ENCODE results near the gene HSPA12A.

Gene HSPA12A

GRCh38 chr10:116676633-116677032 lies 65.7 kb downstream of the HSPA12A start:
- no peaks in the 10 kb centered on the region for H3K36me3 ChIP-seq (ENCODE audit: control insufficient read depth, insufficient read depth, low read length)
- H3K9ac ChIP-seq (ENCODE audit: low read depth, low read length): no peak overlapping the region
- no peaks in the 10 kb centered on the region; the same call in 1 of the 2 replicates for H3K27me3 ChIP-seq (ENCODE audit: control insufficient read depth, insufficient read depth, low read length)
- H3K4me3 ChIP-seq (ENCODE audit: low read depth, low read length): no peak overlapping the region
- no peak overlapping the region for H3K27ac ChIP-seq (ENCODE audit: low read depth, low read length)
- no peaks in the 10 kb centered on the region for H3K9me3 ChIP-seq (ENCODE audit: control insufficient read depth, insufficient read depth, low read length)
- H3K4me1 ChIP-seq (ENCODE audit: control insufficient read depth, insufficient read depth, low read length): peaks cover 9% of the 10 kb centered on the region

DNA sequence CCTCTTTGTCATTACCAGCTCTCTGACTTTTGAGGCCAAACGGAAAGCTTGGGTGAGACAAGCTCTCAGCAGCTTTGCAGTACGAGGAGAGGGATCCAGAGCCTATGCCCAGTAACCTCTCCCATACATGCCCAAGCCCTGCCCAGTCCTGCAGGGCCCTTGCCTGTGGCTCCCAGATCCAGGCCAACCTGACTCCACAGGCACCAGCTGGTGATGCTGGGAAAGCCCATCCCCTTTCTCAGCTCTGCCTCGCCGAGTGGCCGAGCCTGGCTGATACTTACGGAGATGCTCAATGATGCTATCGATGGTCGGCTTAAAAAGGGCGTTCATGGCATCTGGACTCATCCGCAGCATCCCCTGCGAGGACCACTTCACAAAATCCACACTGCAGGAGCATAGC lies 66.2 kb downstream of the HSPA12A start:
- no peaks in the 10 kb centered on the region; the same call in 1 of the 2 replicates for H3K27me3 ChIP-seq (ENCODE audit: control insufficient read depth, insufficient read depth, low read length)
- H3K27ac ChIP-seq (ENCODE audit: low read depth, low read length): no peak overlapping the region
- peaks cover 11% of the 10 kb centered on the region for H3K4me1 ChIP-seq (ENCODE audit: control insufficient read depth, insufficient read depth, low read length)
- H3K9me3 ChIP-seq (ENCODE audit: control insufficient read depth, insufficient read depth, low read length): no peaks in the 10 kb centered on the region
- H3K9ac ChIP-seq (ENCODE audit: low read depth, low read length): no peak overlapping the region
- no peak overlapping the region for H3K4me3 ChIP-seq (ENCODE audit: low read depth, low read length)
- no peaks in the 10 kb centered on the region for H3K36me3 ChIP-seq (ENCODE audit: control insufficient read depth, insufficient read depth, low read length)

GRCh38 chr10:116674901-116675423 lies 67.4 kb downstream of the HSPA12A start:
- H3K9me3 ChIP-seq (ENCODE audit: control insufficient read depth, insufficient read depth, low read length): no peaks in the 10 kb centered on the region
- no peak overlapping the region for H3K4me3 ChIP-seq (ENCODE audit: low read depth, low read length)
- no peaks in the 10 kb centered on the region; the same call in 1 of the 2 replicates for H3K27me3 ChIP-seq (ENCODE audit: control insufficient read depth, insufficient read depth, low read length)
- peaks cover 18% of the 10 kb centered on the region for H3K4me1 ChIP-seq (ENCODE audit: control insufficient read depth, insufficient read depth, low read length)
- H3K36me3 ChIP-seq (ENCODE audit: control insufficient read depth, insufficient read depth, low read length): no peaks in the 10 kb centered on the region
- H3K27ac ChIP-seq (ENCODE audit: low read depth, low read length): no peak overlapping the region
- no peak overlapping the region for H3K9ac ChIP-seq (ENCODE audit: low read depth, low read length)

GRCh38 chr10:116673866-116674265 lies 68.5 kb downstream of the HSPA12A start:
- H3K9ac ChIP-seq (ENCODE audit: low read depth, low read length): no peak overlapping the region
- H3K36me3 ChIP-seq (ENCODE audit: control insufficient read depth, insufficient read depth, low read length): no peaks in the 10 kb centered on the region
- H3K27me3 ChIP-seq (ENCODE audit: control insufficient read depth, insufficient read depth, low read length): no peaks in the 10 kb centered on the region; the same call in 1 of the 2 replicates
- H3K4me1 ChIP-seq (ENCODE audit: control insufficient read depth, insufficient read depth, low read length): peaks cover 25% of the 10 kb centered on the region
- no peak overlapping the region for H3K4me3 ChIP-seq (ENCODE audit: low read depth, low read length)
- no peak overlapping the region for H3K27ac ChIP-seq (ENCODE audit: low read depth, low read length)
- H3K9me3 ChIP-seq (ENCODE audit: control insufficient read depth, insufficient read depth, low read length): no peaks in the 10 kb centered on the region

DNA sequence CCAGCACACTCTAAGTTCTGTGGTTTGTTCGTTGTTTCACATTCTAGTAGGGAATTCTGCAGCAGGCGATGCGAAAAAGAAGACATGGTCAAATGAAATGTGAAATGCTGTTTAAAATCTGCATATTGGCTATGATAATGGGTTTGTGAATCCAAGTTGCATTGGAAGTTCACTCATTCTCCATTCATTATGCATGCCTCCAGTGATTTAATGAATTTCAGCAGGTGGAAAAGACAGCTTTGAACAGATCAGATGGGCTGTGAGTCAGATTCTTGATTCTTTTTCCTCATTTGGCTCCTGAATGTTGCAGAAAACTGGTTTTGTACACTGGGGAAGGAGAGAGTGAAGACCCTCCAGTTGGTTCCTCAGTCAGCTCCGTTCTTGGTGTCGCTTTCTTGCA lies 69.5 kb downstream of the HSPA12A start:
- H3K4me3 ChIP-seq (ENCODE audit: low read depth, low read length): no peak overlapping the region
- H3K27ac ChIP-seq (ENCODE audit: low read depth, low read length): no peak overlapping the region
- H3K4me1 ChIP-seq (ENCODE audit: control insufficient read depth, insufficient read depth, low read length): peaks cover 25% of the 10 kb centered on the region
- H3K36me3 ChIP-seq (ENCODE audit: control insufficient read depth, insufficient read depth, low read length): peaks cover 7% of the 10 kb centered on the region; the same call in 1 of the 2 replicates
- no peaks in the 10 kb centered on the region for H3K9me3 ChIP-seq (ENCODE audit: control insufficient read depth, insufficient read depth, low read length)
- no peak overlapping the region for H3K9ac ChIP-seq (ENCODE audit: low read depth, low read length)
- no peaks in the 10 kb centered on the region; the same call in 1 of the 2 replicates for H3K27me3 ChIP-seq (ENCODE audit: control insufficient read depth, insufficient read depth, low read length)

DNA sequence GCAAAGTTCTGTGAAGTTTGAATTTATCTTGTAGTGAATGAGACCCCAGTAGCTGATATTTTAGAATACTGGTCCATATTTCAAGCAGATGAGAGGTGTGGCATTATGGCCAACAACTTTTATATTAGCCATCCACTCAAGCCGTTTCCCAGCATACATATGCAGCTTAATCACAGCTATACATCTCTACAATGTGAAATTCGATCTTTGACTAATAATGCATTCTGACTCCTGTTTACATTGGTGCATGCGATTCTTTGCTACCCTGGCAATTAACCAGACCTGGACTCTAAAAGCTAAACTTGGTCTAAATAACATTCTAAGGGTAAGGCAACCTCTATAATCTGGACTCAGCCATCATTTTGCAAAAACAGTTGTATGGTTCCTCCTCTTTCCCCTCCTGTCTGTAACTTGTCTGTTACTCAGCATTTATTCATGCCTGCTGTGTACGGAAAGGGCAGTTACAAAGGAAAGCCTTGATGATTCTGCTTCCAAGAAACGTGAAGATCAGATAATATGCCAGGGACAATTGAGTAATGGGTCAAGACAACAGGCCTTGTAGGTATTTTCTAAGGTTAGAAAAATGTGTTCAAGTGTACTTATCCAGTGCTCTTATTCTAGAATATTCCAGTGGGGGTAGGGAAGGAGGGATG lies 71.0 kb downstream of the HSPA12A start:
- H3K4me1 ChIP-seq (ENCODE audit: control insufficient read depth, insufficient read depth, low read length): peaks cover 25% of the 10 kb centered on the region
- H3K27ac ChIP-seq (ENCODE audit: low read depth, low read length): no peak overlapping the region
- H3K27me3 ChIP-seq (ENCODE audit: control insufficient read depth, insufficient read depth, low read length): no peaks in the 10 kb centered on the region; the same call in 1 of the 2 replicates
- no peak overlapping the region for H3K4me3 ChIP-seq (ENCODE audit: low read depth, low read length)
- H3K9me3 ChIP-seq (ENCODE audit: control insufficient read depth, insufficient read depth, low read length): no peaks in the 10 kb centered on the region
- no peak overlapping the region for H3K9ac ChIP-seq (ENCODE audit: low read depth, low read length)
- peaks cover 18% of the 10 kb centered on the region for H3K36me3 ChIP-seq (ENCODE audit: control insufficient read depth, insufficient read depth, low read length)

- Histone ChIP-seq H3K4me3 (ENCODE audit: low read depth, low read length) (peak overlapping the region; percentile 69; the same call in 1 of the 2 replicates), H3K9me3 (ENCODE audit: control insufficient read depth, insufficient read depth, low read length) (no peaks in the 10 kb centered on the region), H3K9ac (ENCODE audit: low read depth, low read length) (peak overlapping the region; percentile 21; the same call in 1 of the 2 replicates), H3K27ac (ENCODE audit: low read depth, low read length) (peak overlapping the region; percentile 8), H3K27me3 (ENCODE audit: control insufficient read depth, insufficient read depth, low read length) (no peaks in the 10 kb centered on the region; the same call in 1 of the 2 replicates), H3K4me1 (ENCODE audit: control insufficient read depth, insufficient read depth, low read length) (peaks cover 18% of the 10 kb centered on the region), H3K36me3 (ENCODE audit: control insufficient read depth, insufficient read depth, low read length) (peaks cover 18% of the 10 kb centered on the region)
These were observed 71.7 kb downstream of the HSPA12A start for GRCh38 chr10:116670706-116671105.

GRCh38 chr10:116669832-116670644 lies 72.3 kb downstream of the HSPA12A start:
- Histone ChIP-seq H3K4me3 (ENCODE audit: low read depth, low read length) (peak overlapping the region; percentile 69), H3K4me1 (ENCODE audit: control insufficient read depth, insufficient read depth, low read length) (peaks cover 16% of the 10 kb centered on the region), H3K27ac (ENCODE audit: low read depth, low read length) (peak overlapping the region; percentile 69), H3K9ac (ENCODE audit: low read depth, low read length) (peak overlapping the region; percentile 83), H3K9me3 (ENCODE audit: control insufficient read depth, insufficient read depth, low read length) (no peaks in the 10 kb centered on the region), H3K36me3 (ENCODE audit: control insufficient read depth, insufficient read depth, low read length) (peaks cover 18% of the 10 kb centered on the region), H3K27me3 (ENCODE audit: control insufficient read depth, insufficient read depth, low read length) (no peaks in the 10 kb centered on the region; the same call in 1 of the 2 replicates)

GRCh38 chr10:116669080-116669479 lies 73.3 kb downstream of the HSPA12A start:
- peaks cover 23% of the 10 kb centered on the region for H3K36me3 ChIP-seq (ENCODE audit: control insufficient read depth, insufficient read depth, low read length)
- no peaks in the 10 kb centered on the region for H3K9me3 ChIP-seq (ENCODE audit: control insufficient read depth, insufficient read depth, low read length)
- H3K4me1 ChIP-seq (ENCODE audit: control insufficient read depth, insufficient read depth, low read length): peaks cover 16% of the 10 kb centered on the region
- H3K27ac ChIP-seq (ENCODE audit: low read depth, low read length): no peak overlapping the region
- no peak overlapping the region for H3K9ac ChIP-seq (ENCODE audit: low read depth, low read length)
- no peaks in the 10 kb centered on the region; the same call in 1 of the 2 replicates for H3K27me3 ChIP-seq (ENCODE audit: control insufficient read depth, insufficient read depth, low read length)
- peak overlapping the region; percentile 69; the same call in 1 of the 2 replicates for H3K4me3 ChIP-seq (ENCODE audit: low read depth, low read length)

GRCh38 chr10:116668446-116668845 lies 73.9 kb downstream of the HSPA12A start:
- Histone ChIP-seq H3K27ac (ENCODE audit: low read depth, low read length) (no peak overlapping the region), H3K9ac (ENCODE audit: low read depth, low read length) (no peak overlapping the region), H3K4me3 (ENCODE audit: low read depth, low read length) (no peak overlapping the region), H3K9me3 (ENCODE audit: control insufficient read depth, insufficient read depth, low read length) (no peaks in the 10 kb centered on the region), H3K4me1 (ENCODE audit: control insufficient read depth, insufficient read depth, low read length) (peaks cover 16% of the 10 kb centered on the region), H3K36me3 (ENCODE audit: control insufficient read depth, insufficient read depth, low read length) (peaks cover 30% of the 10 kb centered on the region), H3K27me3 (ENCODE audit: control insufficient read depth, insufficient read depth, low read length) (no peaks in the 10 kb centered on the region)

DNA sequence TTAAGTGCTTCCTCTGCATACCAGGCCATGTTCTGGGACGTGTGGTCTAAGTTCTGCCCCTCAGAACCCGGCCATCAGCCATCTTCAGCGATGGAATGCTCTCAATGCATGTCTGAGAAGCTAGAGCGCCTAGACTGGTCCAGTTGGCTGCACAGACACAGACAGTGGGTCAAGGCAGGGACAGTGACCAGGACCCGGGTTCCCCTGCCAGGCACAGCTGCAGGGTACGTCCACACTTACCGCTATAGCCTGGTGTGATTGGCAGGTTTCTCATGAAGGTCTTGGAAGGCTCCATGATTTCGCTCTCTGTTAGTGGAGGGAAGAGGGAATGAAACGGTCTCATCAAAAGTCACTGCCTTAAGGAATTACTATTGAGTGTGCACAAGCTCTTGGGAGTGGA lies 74.3 kb downstream of the HSPA12A start:
- H3K27me3 ChIP-seq (ENCODE audit: control insufficient read depth, insufficient read depth, low read length): no peaks in the 10 kb centered on the region
- H3K27ac ChIP-seq (ENCODE audit: low read depth, low read length): no peak overlapping the region
- H3K4me3 ChIP-seq (ENCODE audit: low read depth, low read length): no peak overlapping the region
- peaks cover 16% of the 10 kb centered on the region for H3K4me1 ChIP-seq (ENCODE audit: control insufficient read depth, insufficient read depth, low read length)
- H3K9ac ChIP-seq (ENCODE audit: low read depth, low read length): no peak overlapping the region
- no peaks in the 10 kb centered on the region for H3K9me3 ChIP-seq (ENCODE audit: control insufficient read depth, insufficient read depth, low read length)
- peaks cover 31% of the 10 kb centered on the region for H3K36me3 ChIP-seq (ENCODE audit: control insufficient read depth, insufficient read depth, low read length)
